HEK293 (cell line): ENCODE data around the gene EPS8.

Experiments
- YY1 ChIP-seq: fragments of 450-650 bp; formaldehyde crosslinking; IDR thresholded peaks from 2 replicates; pipeline ENCODE4 v1.5.1; 2018; ENCODE audit warnings: missing biosample characterization, missing genetic modification characterization
- ZNF24 ChIP-seq: fragments of 450-650 bp; formaldehyde crosslinking; IDR thresholded peaks from 2 replicates; pipeline ENCODE4 v1.5.1; 2016; ENCODE audit warnings: missing biosample characterization, missing genetic modification characterization
- TF ChIP-seq, protein P1 (sequence below): fragments of 450-650 bp; formaldehyde crosslinking; IDR thresholded peaks from 2 replicates; pipeline ENCODE4 v1.5.1; 2016; ENCODE audit warnings: missing biosample characterization, missing genetic modification characterization

DNA sequence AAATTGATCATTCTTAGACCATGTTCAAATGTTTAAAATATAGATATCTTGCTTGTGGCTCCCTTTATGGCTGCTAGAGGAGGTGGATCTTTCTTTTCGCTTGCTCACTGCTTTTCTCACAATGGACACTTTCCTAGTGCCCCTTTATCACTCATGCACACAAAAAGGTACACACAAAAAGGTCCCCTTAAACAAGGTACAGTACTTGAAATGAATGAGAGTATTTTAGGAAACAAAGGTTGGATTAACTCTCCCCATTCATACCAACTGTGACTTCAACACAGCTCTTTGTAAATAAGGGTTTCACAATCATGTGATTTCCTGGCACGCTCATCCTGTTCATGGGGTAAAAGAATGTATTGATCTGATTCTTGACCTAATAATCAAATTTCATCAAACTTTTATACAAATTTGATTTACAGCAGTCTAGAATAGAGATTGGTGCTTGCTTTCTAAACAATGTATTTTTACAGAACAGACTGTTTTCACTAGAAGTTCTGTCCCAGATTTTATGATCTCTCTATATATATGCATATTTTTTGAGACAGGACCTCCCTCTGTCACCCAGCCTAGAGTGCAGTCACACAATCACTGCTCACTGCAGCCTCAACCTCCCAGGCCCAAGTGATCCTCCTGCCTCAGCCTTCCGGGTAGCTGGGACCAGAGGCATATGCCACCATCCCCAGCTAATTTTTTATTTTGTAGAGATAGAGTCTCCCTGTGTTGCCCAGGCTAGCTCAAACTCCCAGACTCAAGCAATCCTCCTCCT is 34.4 kb upstream of the EPS8 start:
- TF ChIP-seq, protein P1, sequence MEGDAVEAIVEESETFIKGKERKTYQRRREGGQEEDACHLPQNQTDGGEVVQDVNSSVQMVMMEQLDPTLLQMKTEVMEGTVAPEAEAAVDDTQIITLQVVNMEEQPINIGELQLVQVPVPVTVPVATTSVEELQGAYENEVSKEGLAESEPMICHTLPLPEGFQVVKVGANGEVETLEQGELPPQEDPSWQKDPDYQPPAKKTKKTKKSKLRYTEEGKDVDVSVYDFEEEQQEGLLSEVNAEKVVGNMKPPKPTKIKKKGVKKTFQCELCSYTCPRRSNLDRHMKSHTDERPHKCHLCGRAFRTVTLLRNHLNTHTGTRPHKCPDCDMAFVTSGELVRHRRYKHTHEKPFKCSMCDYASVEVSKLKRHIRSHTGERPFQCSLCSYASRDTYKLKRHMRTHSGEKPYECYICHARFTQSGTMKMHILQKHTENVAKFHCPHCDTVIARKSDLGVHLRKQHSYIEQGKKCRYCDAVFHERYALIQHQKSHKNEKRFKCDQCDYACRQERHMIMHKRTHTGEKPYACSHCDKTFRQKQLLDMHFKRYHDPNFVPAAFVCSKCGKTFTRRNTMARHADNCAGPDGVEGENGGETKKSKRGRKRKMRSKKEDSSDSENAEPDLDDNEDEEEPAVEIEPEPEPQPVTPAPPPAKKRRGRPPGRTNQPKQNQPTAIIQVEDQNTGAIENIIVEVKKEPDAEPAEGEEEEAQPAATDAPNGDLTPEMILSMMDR (tag by site-specific recombination), result no peak
- TF ChIP-seq YY1 (tag by site-specific recombination), result no peak
- TF ChIP-seq ZNF24 (tag by site-specific recombination), result no peak
